HG03558 (cell line): ENCODE data around the gene FAM216A.
"Not testable (repeated sequence)": the region's sequence is repeated elsewhere in the genome, so short reads cannot be mapped to it uniquely, and the experiment has no call there.

Source experiments
- ATAC-seq: cut with Tn5 transposase; IDR thresholded peaks from one replicate; pipeline ENCODE4 v1.9.1; 2021; ENCODE audit warnings: moderate number of reproducible peaks; ENCODE audit not compliant: unreplicated experiment; ENCODE audit errors: extremely low read depth

The FAM216A gene

DNA sequence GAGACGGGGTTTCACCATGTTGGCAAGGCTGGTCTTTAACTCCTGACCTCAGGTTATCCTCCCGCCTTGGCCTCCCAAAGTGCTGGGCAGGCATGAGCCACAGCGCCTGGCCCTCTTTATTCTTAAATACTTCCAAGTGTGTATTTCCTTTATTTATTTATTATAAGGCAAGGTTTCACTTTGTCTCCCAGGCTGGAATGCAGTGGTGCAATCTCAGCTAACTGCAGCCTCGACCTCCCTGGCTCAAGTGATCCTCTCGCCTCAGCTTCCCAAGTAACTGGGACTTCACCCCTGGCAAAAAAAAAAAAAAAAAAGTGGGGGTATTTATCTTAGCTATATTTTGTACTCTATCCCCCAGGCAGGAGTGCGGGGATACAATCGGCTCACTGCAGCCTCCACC is 6.8 kb downstream of the FAM216A start:
- no peak for ATAC-seq

DNA sequence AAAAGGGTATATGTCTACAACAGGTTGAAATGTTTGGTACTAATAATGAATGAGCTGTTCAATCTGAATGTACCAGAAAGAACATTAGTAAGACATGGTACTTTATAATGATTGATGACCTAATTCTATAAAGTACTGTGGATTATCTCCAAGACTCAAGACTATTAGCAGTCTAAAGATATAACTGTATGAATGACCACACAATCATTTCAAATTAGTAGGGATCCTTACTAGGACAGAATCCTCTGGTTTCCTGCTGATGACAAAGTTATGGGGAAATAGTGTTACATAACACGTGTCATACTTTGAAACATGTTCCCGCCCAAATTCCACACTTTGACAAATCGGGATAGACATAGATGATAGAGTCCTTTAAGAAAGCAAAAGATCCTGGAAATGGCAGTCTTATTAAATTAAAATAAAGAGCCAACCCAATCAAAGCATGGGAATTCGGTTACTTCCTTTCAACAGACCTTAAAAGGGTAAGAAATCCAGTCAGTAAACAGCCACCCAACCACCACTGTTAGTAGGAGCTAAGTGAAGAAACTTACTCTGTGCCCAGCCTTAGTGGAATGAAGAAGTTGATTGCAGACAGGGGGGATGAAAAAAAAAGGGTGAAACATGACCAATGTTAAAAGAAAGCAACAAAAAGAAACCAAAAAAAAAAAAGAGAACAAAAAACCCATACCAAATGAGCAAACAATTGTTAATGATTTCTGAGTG is 30.5 kb downstream of the FAM216A start:
- ATAC-seq: no peak

DNA sequence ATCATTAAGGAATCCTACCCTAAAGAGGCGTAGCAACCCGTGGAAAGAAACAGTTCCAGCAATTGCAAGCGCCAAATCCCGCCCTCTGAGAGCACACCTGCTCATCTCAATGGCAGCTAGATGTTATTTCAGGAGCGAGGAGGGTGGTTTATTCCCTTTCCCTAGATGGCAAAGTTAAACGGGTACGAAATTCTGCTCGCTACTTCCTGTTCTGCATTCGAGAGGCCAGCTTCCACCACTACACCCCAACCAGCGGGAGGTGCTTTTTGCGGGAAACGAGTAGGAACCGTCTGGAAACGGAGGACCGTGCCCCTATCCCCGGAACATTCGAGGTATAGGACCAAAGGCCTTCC is 32.7 kb downstream of the FAM216A start:
- ATAC-seq: no peak

DNA sequence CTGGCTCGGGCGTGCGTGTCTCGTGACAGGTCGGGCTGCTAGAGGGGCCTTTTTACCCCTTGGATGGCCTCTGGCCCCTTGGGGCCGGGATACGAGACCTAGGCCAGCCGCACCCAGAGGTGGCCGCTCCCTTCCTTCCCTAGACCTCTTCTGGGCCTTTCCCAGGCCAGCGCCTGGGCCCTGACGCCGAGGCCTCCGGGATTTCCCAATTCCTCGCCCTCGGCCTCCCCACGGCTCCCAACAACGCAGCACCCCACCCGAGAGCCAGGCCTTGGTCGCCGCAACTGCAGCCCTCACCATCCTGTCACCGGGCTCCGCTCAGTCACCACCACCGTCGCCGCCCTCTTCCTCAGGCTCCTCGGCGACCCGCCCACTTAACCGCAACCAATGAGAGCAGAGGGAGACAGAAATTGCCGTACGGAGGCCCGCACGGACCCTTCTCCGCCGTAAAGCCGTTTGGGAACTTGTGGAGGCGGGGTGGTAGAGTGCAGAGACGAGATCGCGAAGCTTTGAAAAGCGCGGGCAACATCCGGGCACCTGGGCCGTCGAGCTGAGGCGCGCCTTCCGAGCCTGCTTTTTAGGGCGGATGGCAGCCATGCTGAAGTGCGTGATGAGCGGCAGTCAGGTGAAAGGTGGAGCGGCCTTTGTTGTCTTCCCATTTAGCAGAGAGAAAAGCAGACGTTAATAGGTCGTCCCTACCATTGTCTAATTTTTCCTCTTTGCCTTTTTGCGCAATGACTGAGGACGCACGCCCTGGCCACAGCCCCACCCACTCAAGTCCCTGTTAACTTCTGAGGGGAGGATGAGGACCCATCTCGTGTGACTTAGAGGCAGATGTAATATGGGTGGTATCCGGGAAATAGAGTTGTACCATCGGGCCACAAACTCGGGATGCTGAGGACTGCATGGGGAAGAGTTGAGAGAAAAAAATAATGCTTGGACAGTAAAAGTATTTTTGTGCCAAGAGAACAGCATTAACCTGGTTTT is 33.4 kb downstream of the FAM216A start, which contains the start of the genes RAD9B and VPS29:
RAD9B (plus strand) TSS at position 580 of the 987 bp plus-strand sequence; CDS start at position 587, 7 bp downstream.
VPS29 (minus strand) TSS at position 360 of the 987 bp plus-strand sequence; CDS start at position 300, 60 bp downstream.
- ATAC-seq: peak; percentile 81

DNA sequence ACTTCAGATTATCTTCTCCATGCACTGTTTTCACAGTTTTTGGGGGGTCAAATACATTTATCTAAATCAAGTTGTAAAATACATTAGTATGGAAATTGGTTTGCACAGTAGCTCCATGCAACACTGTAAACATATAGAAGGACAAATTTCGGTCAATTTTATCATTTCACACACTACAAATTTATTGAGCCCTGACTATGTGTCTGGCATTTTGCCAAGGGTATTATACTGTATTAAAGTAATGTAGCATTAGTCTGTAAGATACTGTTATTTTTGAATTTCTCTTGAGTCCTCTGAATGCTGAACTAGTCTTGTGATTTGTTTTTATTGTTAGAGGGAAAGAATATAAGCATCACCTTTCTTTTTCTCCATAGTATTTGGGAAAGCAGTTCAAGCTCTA is 34.8 kb downstream of the FAM216A start:
- ATAC-seq: no peak

DNA sequence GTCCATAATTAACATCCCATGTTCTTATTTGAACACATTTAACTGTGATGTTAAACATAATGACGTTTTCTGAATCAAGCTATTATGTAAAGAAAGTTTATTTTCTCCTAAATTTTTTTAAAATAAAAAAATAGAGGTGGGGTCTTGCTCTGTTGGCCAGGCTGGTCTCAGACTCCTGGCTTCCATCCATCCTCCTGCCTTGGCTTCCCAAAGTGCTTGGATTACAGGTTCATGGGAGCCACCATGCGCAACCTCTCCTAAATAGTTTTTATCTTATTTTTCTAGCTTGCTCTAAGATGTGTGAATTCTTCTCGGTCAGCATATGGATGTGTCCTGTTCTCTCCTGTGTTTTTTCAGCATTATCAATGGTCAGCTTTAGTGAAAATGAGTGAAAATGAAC is 36.7 kb downstream of the FAM216A start:
- ATAC-seq: no peak

DNA sequence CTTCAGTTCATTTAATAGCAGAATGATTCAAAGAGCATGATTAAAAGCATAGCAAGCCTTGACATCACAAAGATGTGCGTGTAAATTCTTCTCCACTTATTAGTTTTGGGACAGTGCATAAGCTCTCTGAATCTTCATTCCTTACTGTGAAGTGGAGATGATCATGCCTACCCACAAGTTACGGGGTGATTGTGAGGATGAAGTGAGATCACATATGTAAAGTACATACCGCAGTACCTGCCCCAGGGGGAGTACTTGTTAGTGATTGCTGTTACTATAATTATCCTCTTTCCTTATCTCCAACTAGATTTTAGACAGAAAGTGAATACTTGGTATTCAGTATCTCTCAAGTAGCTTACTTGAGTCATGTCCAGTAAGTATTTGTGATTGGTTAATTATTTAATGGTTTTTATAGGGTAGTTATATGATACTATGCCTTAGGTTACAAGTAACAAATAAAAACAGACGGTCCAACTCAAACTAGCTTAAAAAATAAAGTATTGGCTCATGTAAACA is 39.5 kb downstream of the FAM216A start:
- ATAC-seq: no peak

DNA sequence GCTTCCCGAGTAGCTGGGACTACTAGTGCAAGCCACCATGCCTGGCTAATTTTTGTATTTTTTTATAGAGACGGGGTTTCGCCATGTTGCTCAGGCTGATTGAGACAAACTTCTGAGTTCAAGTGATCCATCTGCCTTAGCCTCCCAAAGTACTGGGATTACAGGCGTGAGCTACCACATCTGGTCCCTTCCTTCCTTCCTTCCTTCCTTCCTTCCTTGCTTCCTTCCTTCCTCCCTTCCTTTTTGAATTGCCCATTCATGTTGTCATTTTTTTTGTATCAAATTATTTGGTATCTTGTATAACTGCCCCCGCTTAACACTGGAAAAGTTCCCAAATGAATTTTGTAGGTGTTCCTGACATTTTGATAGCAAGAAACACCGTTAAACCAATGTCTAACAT is 45.2 kb downstream of the FAM216A start:
- ATAC-seq: no peak

DNA sequence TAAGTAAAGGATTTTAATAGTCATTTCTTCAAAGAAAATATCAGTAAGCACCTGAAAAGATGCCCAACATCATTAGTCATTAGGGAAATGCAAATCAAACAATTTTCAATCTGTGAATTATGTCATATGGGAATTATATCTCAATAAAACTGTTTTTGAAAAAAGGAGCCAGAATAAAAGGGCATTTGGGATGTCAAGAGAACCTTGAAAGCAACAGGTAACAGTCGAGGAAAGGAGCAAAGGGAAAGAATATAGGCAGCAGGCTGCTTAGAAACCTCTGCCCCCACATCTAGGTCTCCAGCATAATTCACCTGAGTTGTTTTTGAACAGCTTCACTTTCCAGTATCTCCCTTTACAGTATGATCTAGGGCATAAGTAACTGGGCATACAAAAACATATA is 45.7 kb downstream of the FAM216A start:
- no peak for ATAC-seq

DNA sequence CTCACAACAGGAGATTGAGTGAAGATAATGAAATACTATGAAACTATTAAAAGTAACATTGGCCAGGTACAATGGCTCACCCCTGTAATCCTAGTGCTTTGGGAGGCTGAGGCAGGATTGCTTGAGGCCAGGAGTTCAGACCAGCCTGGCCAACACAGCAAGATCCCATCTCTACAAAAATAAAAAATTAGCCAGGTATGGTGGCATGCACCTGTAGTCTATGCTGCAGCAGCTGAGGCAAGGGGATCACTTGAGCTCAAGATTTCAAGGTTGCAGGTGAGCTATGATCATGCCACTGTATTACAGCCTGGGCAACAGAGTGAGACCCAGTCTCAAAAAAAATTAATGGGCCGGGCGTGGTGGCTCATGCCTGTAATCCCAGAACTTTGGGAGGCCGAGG is 48.4 kb downstream of the FAM216A start:
- no peak for ATAC-seq

DNA sequence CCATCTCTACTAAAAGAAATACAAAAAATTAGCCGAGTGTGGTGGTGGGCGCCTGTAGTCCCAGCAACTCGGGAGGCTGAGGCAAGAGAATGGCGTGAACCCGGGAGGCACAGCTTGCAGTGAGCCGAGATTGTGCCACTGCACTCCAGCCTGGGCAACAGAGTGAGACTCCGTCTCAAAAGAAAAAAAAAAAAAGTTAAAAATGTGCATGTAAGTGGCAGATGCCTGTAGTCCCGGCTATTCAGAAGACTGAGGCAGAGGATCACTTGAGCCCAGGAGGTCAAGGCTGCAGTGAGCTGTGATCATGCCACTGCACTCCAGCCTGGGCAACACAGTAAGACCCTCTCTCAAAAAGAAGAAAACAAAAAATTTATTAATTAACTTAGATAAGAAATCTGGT is 49.4 kb downstream of the FAM216A start:
- not testable (repeated sequence) for ATAC-seq

DNA sequence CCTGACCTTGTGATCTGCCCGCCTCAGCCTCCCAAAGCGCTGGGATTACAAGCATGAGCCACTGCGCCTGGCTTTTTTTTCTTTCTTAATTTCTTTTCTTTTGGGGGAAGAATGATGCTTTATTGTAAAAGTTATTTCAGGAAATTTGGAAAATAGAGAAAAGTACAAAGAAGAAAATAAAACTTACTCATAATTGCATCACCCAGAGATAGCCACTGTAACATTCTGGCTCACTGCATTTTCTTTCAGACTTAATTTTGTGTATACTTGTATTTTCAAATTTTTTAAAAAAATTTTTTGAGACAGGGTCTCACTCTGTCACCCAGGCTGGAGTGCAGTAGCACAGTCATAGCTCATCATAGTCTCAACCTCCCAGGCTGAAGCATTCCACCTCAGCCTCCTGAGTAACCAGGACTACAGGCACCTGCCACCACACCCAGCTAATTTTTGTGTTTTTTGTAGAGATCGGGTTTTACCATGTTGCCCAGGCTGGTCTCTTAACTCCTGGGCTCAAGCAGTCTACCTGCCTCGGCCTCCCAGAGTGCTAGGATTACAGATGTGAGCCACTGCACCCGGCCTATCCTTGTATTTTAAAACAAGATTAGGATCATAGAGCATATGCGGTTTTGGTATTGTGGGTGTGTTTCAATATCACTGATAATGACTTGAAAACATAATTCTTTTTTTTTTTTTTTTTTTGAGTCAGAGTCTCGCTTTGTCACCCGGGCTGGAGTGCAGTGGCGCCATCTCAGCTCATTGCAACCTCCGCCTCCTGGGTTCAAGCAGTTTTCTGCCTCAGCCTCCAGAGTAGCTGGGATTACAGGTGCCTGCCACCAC is 52.4 kb downstream of the FAM216A start:
- ATAC-seq: not testable (repeated sequence)

DNA sequence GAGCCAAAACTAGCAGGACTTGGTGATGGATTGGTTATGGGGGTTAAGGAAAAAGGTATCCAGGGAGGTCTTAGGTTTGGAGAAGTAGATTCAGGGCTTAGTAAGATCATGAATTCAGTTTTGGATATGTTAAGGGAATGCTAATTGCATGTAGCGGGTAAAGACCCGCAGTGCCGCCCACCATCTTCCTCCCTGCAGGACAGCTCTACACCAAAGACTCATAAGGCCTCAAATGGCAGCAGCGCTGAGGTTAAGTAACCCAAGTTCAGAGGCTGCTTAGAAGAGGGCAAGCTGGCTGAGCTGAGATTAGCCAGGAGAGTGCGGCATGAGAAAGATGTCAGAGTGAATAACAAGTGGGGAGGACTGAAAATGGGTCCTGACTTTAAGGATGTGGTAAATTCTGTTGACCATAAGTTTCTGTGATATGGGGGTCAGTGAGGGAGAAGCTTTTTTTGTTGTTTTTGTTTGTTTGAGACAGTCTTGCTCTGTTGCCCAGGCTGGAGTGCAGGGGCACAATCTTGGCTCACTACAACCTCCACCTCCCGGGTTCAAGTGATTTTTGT is 59.7 kb downstream of the FAM216A start:
- no peak for ATAC-seq

DNA sequence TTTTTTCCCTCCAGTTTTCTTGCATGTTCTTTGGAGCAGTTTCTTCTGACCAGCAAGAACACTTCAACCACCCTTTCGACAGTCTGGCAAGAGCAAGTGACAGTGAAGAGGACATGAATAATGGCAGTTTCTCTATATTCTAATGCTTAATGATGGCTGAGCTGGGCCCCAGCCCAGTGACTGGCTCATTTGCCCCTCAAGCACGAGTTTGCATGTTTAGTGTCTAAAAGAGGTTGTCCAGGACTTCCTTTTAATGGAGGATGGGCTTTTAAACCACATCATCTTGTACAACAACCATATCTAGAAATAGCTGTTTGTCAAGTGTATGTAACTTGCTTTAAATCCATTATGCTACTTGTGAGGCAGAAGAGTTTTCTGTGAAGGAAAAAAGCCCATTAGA is 61.9 kb downstream of the FAM216A start:
- no peak for ATAC-seq

DNA sequence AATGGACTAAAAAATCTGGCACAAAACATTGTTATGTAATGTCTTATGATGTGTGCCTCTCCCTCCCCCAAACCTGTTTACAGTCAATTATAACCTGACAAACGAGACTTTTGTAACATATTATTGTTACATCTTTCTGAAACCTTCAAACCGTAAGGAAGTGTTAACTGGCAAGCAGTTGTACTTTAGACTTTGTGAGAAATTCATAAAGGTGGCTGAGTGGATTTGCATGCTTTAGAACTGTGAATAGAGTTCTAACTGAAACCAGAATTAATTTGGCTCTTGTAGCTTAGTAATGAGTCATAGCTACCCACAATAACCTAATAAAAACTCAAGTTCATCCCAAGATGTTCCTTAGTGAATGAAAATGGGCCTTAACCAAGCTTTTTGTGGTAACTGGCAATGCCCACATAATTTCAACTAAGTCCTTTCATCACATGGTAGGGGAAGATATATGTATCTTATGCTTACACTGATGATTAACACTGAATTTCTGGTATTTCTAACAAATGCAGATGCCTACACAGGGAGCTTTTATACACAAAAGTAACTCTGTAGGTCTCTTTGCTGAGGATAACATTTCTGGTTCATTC is 63.2 kb downstream of the FAM216A start:
- ATAC-seq: peak; percentile 64

DNA sequence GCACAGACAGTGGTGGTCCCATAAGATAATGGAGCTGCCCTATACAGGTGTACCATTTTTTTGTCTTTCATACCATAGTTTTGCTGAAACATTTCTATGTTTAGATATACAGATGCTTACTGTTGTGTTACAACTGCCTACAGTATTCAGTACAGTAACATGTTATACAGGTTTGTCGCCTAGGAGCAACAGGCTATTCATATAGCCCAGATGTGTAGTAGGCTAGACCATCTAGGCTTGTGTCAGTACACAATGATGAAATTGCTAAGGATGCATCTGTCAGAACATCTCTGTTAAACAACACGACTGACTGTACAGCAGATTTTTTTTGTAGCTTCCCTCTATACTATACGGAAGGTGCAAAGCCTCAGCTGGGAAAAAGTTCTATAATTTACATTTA is 64.0 kb downstream of the FAM216A start:
- no peak for ATAC-seq

DNA sequence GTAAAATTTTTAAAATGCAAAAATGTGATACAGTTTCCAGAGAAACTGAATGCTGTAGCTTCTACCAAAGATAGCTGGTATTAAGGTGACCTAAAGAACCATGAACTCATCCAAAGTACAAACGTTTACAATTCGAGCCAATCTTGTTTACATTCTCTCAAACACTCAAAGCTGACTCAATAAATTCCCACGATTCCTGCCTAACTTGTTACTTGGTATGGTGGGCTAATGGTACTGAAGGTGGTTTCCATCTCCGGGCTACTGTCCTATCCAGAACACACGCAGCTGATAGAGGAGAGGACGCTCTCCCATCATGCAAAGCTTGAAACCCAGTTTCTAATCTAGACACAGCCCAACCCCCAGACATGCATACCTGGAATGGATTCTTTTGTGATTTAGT is 65.0 kb downstream of the FAM216A start:
- no peak for ATAC-seq

DNA sequence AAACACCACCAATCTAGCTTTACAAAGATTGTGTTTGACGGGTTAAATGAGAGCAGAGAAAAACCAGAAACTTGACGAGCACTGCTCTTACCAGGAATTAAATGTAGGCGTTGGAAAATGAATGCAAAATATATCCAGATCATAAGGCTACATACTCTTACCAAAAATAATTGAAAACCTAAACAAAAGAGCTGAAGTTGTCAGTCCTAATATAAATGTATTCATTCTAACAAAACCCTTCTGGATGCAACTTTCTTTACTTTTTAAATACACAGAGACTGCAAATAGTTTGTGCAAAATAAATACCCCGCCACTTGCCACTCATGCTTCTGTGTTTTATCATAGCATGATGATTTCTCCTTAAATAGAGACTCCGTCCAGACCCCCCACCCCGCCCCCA is 66.2 kb downstream of the FAM216A start:
- ATAC-seq: no peak

DNA sequence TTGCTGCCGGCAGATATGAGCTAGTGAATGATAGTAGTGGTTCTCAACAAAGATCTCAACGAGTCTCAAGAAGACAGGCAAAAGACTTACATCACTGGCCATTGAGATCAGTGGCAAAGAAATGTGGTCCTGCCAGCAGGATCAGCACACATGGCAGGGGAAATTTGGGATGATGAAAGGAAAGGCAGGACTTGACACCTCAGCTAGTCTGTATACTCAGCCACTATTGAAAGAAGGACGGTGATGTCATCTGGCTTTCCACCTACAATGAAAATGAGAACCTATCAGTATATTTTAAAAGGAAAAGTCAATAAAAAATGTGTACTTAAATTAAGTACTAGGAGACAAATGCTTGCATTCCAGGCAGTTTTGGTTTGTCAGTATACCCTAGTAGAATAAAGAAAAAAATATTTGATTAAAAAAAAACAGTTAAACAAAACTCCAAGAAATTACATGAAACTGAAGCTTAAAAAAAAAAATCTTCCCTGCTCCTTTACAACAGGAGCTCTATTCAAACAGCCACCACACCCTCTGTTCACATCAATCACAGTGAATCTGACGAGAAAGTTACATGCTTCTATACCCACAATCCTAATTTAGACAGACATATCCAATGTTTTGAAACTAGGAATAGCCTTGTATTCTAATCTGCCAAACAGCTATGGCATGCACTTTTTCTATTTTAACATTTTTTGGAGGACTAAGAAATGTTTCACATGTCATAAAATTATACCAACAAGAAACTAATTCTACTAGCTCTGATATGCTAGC is 68.4 kb downstream of the FAM216A start:
- no peak for ATAC-seq
